Activated CD8-positive, alpha-beta memory T cell treated with anti-CD3 and anti-CD28 coated beads, Interleukin-2, amount 50 U/mL, for 48 hours (primary cell): ENCODE measurements around the gene SLAMF7.
A peak's percentile ranks its signal among the peaks of the same experiment; 100 is the strongest.
"Not testable (repeated sequence)": the region's sequence is repeated elsewhere in the genome, so short reads cannot be mapped to it uniquely, and the experiment has no call there.

Experiments used
- DNase-seq: peaks from one replicate; pipeline ENCODE4 v3.0.0-alpha.2; 2020

SLAMF7 gene

GRCh38 chr1:160778976-160779375 is 39.9 kb downstream of the SLAMF7 start:
- DNase-seq: no peak

- peak; percentile 74 for DNase-seq
Measured at GRCh38 chr1:160779626-160780397, 40.8 kb downstream of the SLAMF7 start.

- DNase-seq: no peak
Measured at GRCh38 chr1:160780398-160780755, 41.3 kb downstream of the SLAMF7 start.

DNA sequence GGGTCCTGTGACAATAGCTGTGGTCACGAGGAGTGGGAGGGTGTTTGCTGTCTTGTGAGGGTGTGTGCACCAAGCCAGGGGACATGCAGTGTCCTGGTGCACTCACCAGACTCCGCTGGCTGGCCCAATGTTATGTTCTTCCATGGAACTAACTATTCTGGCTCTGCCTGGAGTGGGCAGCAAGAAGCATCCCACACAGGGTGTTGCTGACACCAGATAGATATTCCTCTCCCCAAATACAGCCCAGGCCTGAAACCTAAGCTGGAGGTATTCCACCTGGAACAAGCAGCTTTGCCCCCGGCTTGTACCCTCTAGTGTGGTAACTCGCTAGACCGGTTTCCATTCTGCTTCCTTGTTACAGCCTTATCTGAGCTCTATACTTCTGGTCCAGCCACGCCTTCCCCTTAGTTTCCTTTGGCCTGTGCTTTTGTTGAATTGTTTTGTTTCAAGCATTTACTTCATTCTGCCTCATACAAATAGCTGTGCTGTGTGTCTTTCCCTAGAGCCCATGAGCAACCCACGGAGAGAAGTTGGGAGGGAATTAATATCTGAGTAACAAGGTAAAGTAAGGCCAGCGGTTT is 42.2 kb downstream of the SLAMF7 start:
- no peak for DNase-seq

DNA sequence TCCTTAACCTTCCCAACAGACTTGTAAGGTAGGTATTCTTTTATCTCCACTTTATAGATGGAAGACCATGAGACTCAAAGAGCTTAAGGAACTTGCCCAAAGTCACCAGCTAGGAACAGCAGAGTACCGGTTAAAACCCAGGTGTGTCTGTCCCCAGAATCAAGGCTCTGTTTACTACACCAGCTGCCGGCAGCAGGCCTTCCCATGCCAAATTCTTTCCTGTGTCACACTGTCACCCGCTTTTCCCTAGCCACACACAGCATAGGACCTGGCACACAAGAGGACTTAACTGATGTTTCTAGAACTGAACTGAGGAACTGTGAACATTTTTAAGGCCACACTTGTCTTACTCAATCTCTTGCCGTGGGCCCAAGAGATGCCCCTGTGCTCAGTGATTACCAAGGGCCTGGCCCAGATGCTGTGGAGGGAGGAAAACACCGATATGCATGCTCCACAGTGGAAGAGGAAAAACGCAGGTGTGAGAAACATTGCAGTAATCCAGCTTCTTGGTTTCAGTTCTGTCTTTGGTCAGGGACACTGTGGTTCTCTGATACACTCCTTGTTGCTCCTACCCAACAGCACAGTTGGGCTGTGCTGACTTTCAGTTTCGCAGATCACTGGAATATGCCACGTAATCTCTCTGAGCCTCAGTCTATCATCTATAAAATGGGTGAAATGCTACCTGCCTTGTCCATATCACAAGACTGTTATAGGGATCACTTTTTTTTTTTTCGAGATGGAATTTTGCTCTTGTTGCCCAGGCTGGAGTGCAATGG is 43.1 kb downstream of the SLAMF7 start:
- no peak for DNase-seq

DNA sequence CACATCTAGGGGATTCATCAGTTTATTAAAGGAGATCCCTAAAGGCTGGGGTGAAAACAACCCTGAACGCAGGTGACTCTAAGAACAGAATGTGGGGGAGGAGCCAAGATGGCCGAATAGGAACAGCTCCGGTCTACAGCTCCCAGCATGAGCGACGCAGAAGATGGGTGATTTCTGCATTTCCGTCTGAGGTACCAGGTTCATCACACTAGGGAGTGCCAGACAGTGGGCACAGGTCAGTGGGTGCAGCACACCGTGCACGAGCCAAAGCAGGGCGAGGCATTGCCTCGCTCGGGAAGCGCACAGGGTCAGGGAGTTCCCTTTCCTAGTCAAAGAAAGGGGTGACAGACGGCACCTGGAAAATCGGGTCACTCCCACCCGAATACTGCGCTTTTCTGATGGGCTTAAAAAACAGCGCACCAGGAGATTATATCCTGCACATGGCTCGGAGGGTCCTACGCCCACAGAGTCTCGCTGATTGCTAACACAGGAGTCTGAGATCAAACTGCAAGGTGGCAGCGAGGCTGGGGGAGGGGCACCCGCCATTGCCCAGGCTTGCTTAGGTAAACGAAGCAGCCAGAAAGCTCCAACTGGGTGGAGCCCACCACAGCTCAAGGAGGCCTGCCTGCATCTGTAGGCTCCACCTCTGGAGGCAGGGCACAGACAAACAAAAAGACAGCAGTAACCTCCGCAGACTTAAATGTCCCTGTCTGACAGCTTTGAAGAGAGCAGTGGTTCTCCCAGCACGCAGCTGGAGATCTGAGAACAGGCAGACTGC is 44.1 kb downstream of the SLAMF7 start:
- not testable (repeated sequence) for DNase-seq

GRCh38 chr1:160789051-160789701 is 50.1 kb downstream of the SLAMF7 start:
- no peak for DNase-seq

GRCh38 chr1:160789702-160790611 is 50.9 kb downstream of the SLAMF7 start:
- DNase-seq: no peak

DNA sequence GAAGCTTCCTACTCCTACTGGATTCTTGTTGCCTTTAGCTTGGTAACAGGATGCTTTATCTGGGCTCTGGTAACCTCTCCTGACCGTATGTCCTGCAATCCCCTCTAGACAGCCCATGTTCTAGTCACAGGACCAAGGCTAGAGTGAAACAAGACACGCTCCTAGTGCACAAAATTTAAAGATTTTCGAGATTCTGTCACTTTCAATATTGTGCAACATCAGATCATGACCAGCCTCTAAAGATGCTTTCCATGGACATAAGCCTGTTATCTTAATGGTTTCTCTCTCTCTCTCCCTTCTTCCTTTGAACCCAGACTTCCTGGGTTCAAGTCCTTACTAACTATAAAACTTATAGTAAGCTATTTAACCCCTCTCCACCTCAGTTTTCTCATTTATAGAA is 55.3 kb downstream of the SLAMF7 start:
- no peak for DNase-seq

DNA sequence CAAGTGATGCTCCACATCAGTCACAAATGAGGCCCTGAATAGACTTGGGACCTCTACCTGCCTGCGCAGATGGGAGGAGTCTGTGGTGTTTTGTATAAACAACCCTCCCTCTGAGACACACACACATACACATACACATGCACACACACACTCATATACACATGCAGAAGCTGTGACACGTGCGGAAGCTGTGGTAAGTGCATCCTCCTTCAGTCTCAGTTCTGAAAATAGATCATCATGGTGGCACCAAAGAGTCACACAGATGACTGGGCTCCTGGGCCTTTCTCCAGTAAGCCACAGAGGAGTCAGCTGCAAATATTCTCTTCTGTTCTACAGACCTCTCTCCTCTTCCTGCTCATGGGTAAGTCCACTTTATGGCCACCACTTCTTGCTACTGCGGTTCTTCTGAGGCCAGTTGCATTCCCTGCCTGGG is 56.9 kb downstream of the SLAMF7 start, which contains the start of gene LY9:
TSS of gene LY9 (plus strand) at position 224 of the 433 bp plus-strand sequence. CDS start at position 238, 14 bp downstream.
- DNase-seq: peak; percentile 74

- no peak for DNase-seq
Measured at GRCh38 chr1:160797271-160797709, 58.2 kb downstream of the SLAMF7 start.

- no peak for DNase-seq
Measured at GRCh38 chr1:160797861-160798273, 58.8 kb downstream of the SLAMF7 start.

- no peak for DNase-seq
Measured at GRCh38 chr1:160798439-160798838, 59.4 kb downstream of the SLAMF7 start.

DNA sequence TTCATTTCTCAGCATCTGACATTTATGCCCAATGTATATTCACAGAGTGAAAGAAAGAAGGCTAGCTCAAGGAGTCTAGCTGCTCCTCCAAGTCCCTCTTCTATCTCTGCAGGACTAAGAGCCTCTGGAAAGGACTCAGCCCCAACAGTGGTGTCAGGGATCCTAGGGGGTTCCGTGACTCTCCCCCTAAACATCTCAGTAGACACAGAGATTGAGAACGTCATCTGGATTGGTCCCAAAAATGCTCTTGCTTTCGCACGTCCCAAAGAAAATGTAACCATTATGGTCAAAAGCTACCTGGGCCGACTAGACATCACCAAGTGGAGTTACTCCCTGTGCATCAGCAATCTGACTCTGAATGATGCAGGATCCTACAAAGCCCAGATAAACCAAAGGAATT is 60.6 kb downstream of the SLAMF7 start:
- no peak for DNase-seq

DNA sequence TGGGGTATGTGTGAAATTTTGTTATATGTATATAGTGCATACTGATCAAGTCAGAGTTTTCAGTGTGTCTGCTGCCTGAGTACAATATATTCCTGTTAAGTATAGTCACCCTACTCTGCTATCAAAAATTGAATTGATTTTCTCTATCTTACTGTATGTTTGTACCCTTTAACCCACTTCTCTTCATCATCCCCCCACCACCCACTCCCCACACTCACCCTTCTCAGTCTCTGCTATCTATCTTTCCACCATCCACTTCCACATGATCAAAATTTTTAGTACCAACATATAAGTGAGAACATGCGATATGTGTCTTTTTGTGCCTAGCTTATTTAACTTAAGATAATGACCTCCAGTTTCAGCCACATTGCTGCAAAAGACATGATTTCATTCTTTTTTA is 61.1 kb downstream of the SLAMF7 start:
- DNase-seq: no peak

DNA sequence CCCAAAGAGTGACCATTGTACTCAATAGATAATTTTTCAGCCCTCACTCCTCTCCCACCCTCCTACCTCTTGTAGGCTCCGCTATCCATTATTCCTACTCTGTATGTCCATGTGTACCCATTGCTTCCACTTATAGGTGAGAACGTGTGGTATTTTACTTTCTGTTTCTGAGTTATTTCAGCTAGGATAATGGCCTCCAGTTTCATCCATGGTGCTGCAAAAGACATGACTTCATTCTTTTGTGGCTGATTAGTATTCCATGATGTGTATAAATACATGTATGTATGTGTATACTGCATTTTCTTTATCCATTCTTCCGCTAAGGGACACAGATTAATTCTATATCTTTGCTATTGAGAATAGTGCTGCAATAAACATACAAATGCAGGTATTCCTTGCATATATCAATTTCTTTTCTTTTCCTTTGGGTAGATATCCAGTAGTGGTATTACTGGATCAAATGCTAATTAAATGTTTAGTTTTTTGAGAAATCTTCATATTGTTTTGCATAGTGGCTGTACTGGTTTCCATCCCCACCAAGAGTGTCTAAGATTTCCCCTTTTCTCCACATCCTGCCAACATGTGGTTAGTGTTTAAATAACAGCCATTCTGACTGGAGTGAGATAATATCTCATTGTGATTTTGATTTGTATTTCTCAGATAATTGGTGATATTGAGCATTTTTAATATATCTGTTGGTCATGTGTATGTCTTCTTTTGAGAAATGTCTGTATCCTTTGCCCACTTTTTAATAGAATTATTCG is 61.8 kb downstream of the SLAMF7 start:
- DNase-seq: no peak

- DNase-seq: no peak
Measured at GRCh38 chr1:160801836-160802580, 63.0 kb downstream of the SLAMF7 start.
